Rectal smooth muscle tissue (tissue), 1 donor: ENCODE measurements around the gene FMN1.

Experiments used
- H3K27ac ChIP-seq: one replicate; pipeline ENCODE4 v1.7.0; 2013; ENCODE audit warnings: low read depth, low read length, inconsistent platforms
- H3K27me3 ChIP-seq: one replicate; pipeline ENCODE4 v1.7.0; 2013; ENCODE audit warnings: low read length; ENCODE audit not compliant: control insufficient read depth, insufficient read depth
- H3K36me3 ChIP-seq: one replicate; pipeline ENCODE4 v1.7.0; 2013; ENCODE audit warnings: low read length; ENCODE audit not compliant: control insufficient read depth, insufficient read depth
- H3K4me1 ChIP-seq: one replicate; pipeline ENCODE4 v1.7.0; 2013; ENCODE audit warnings: low read length; ENCODE audit not compliant: control insufficient read depth, insufficient read depth
- H3K4me3 ChIP-seq: one replicate; pipeline ENCODE4 v1.7.0; 2013; ENCODE audit warnings: low read length
- H3K9ac ChIP-seq: one replicate; pipeline ENCODE4 v1.7.0; 2013; ENCODE audit warnings: low read length

Gene FMN1

GRCh38 chr15:32928876-32929275 is 265.6 kb downstream of the FMN1 start:
- no peaks in the 10 kb centered on the region for H3K36me3 ChIP-seq
- H3K4me3 ChIP-seq = no peak overlapping the region
- no peak overlapping the region for H3K27ac ChIP-seq
- no peaks in the 10 kb centered on the region for H3K4me1 ChIP-seq
- H3K27me3 ChIP-seq = no peaks in the 10 kb centered on the region
- H3K9ac ChIP-seq = no peak overlapping the region

GRCh38 chr15:32927124-32927523 is 267.4 kb downstream of the FMN1 start:
- H3K27me3 ChIP-seq = no peaks in the 10 kb centered on the region
- H3K36me3 ChIP-seq = no peaks in the 10 kb centered on the region
- H3K4me1 ChIP-seq = no peaks in the 10 kb centered on the region
- H3K4me3 ChIP-seq = no peak overlapping the region
- no peak overlapping the region for H3K9ac ChIP-seq
- no peak overlapping the region for H3K27ac ChIP-seq

GRCh38 chr15:32923176-32923575 is 271.3 kb downstream of the FMN1 start:
- no peak overlapping the region for H3K9ac ChIP-seq
- H3K27me3 ChIP-seq = no peaks in the 10 kb centered on the region
- no peaks in the 10 kb centered on the region for H3K4me1 ChIP-seq
- H3K36me3 ChIP-seq = no peaks in the 10 kb centered on the region
- no peak overlapping the region for H3K27ac ChIP-seq
- no peak overlapping the region for H3K4me3 ChIP-seq

- no peak overlapping the region for H3K4me3 ChIP-seq
These were observed 272.0 kb downstream of the FMN1 start for GRCh38 chr15:32922541-32922940.

GRCh38 chr15:32919749-32920414 is 274.6 kb downstream of the FMN1 start:
- Histone ChIP-seq H3K4me1 (no peaks in the 10 kb centered on the region), H3K36me3 (no peaks in the 10 kb centered on the region), H3K27ac (no peak overlapping the region), H3K4me3 (no peak overlapping the region), H3K27me3 (no peaks in the 10 kb centered on the region), H3K9ac (no peak overlapping the region)

More at GRCh38 chr15:32922541-32922940, 272.0 kb downstream of the FMN1 start:
- H3K27me3 ChIP-seq = no peaks in the 10 kb centered on the region
- H3K4me1 ChIP-seq = no peaks in the 10 kb centered on the region
- H3K36me3 ChIP-seq = no peaks in the 10 kb centered on the region
- no peak overlapping the region for H3K27ac ChIP-seq
- no peak overlapping the region for H3K9ac ChIP-seq

- H3K27ac ChIP-seq = no peak overlapping the region
- no peaks in the 10 kb centered on the region for H3K36me3 ChIP-seq
- no peaks in the 10 kb centered on the region for H3K27me3 ChIP-seq
- no peaks in the 10 kb centered on the region for H3K4me1 ChIP-seq
- no peak overlapping the region for H3K4me3 ChIP-seq
- H3K9ac ChIP-seq = no peak overlapping the region
These were observed 276.0 kb downstream of the FMN1 start for GRCh38 chr15:32918547-32918946.

- no peak overlapping the region for H3K27ac ChIP-seq
- H3K9ac ChIP-seq = no peak overlapping the region
- H3K36me3 ChIP-seq = no peaks in the 10 kb centered on the region
- H3K4me3 ChIP-seq = no peak overlapping the region
- H3K27me3 ChIP-seq = peaks cover 1% of the 10 kb centered on the region
- H3K4me1 ChIP-seq = no peaks in the 10 kb centered on the region
These were observed 283.7 kb downstream of the FMN1 start for GRCh38 chr15:32910839-32911238.

GRCh38 chr15:32909431-32909830 is 285.1 kb downstream of the FMN1 start:
- Histone ChIP-seq H3K4me1 (peaks cover 3% of the 10 kb centered on the region), H3K4me3 (no peak overlapping the region), H3K27ac (no peak overlapping the region), H3K9ac (no peak overlapping the region), H3K36me3 (no peaks in the 10 kb centered on the region), H3K27me3 (peaks cover 1% of the 10 kb centered on the region)

- peaks cover 3% of the 10 kb centered on the region for H3K4me1 ChIP-seq
- H3K36me3 ChIP-seq = no peaks in the 10 kb centered on the region
- H3K27me3 ChIP-seq = peaks cover 1% of the 10 kb centered on the region
- no peak overlapping the region for H3K4me3 ChIP-seq
- H3K9ac ChIP-seq = no peak overlapping the region
- no peak overlapping the region for H3K27ac ChIP-seq
These were observed 285.6 kb downstream of the FMN1 start for GRCh38 chr15:32908872-32909271.

GRCh38 chr15:32908135-32908801 is 286.2 kb downstream of the FMN1 start:
- H3K4me1 ChIP-seq = peaks cover 3% of the 10 kb centered on the region
- H3K27me3 ChIP-seq = peaks cover 1% of the 10 kb centered on the region
- no peak overlapping the region for H3K9ac ChIP-seq
- no peaks in the 10 kb centered on the region for H3K36me3 ChIP-seq
- H3K4me3 ChIP-seq = no peak overlapping the region
- H3K27ac ChIP-seq = no peak overlapping the region

GRCh38 chr15:32905481-32905880 is 289.0 kb downstream of the FMN1 start:
- Histone ChIP-seq H3K9ac (no peak overlapping the region), H3K27ac (no peak overlapping the region), H3K36me3 (no peaks in the 10 kb centered on the region), H3K4me3 (no peak overlapping the region), H3K27me3 (peaks cover 1% of the 10 kb centered on the region), H3K4me1 (peaks cover 3% of the 10 kb centered on the region)

GRCh38 chr15:32904448-32904847 is 290.1 kb downstream of the FMN1 start:
- H3K4me3 ChIP-seq = no peak overlapping the region
- H3K9ac ChIP-seq = no peak overlapping the region
- H3K4me1 ChIP-seq = peaks cover 3% of the 10 kb centered on the region
- H3K27me3 ChIP-seq = no peaks in the 10 kb centered on the region
- H3K36me3 ChIP-seq = no peaks in the 10 kb centered on the region
- H3K27ac ChIP-seq = no peak overlapping the region
